Loucy (cell line): ENCODE results near the gene NOX5.

Experiments used
- H2AFZ ChIP-seq: fragments of 200-600 bp; sonication (generic); 2 replicates; pipeline ENCODE4 v1.6.0; 2016; ENCODE audit warnings: antibody characterized with exemption, mild to moderate bottlenecking, low read length, moderate library complexity
- H3F3A ChIP-seq: fragments of 200-600 bp; 2 replicates; pipeline ENCODE4 v1.6.0; 2016; ENCODE audit warnings: antibody characterized with exemption, low read depth, mild to moderate bottlenecking
- H3K27me3 ChIP-seq: fragments of 200-600 bp; sonication (generic); 2 replicates; pipeline ENCODE4 v1.6.1; 2014; ENCODE audit warnings: low read length, mild to moderate bottlenecking; ENCODE audit not compliant: insufficient read depth, poor library complexity, severe bottlenecking
- H3K36me3 ChIP-seq: fragments of 200-600 bp; sonication (generic); 2 replicates; pipeline ENCODE4 v1.6.1; 2016; ENCODE audit warnings: low read length; ENCODE audit not compliant: insufficient read depth
- H3K4me1 ChIP-seq: fragments of 200-600 bp; sonication (generic); 2 replicates; pipeline ENCODE4 v1.5.1; 2014; ENCODE audit warnings: low read length, mild to moderate bottlenecking; ENCODE audit not compliant: insufficient read depth, poor library complexity, severe bottlenecking
- H3K4me2 ChIP-seq: fragments of 200-600 bp; sonication (generic); 2 replicates; pipeline ENCODE4 v1.6.0; 2014; ENCODE audit warnings: antibody characterized with exemption, low read length, low read depth, mild to moderate bottlenecking; ENCODE audit not compliant: poor library complexity, severe bottlenecking
- H3K4me3 ChIP-seq: fragments of 200-600 bp; sonication (generic); 2 replicates; pipeline ENCODE4 v1.5.1; 2014; ENCODE audit warnings: low read length, mild to moderate bottlenecking, mixed read lengths; ENCODE audit not compliant: poor library complexity, severe bottlenecking
- H3K79me2 ChIP-seq: fragments of 200-600 bp; sonication (generic); 2 replicates; pipeline ENCODE4 v1.6.1; 2014; ENCODE audit warnings: low read length; ENCODE audit not compliant: insufficient read depth
- H3K9ac ChIP-seq: fragments of 200-600 bp; sonication (generic); 2 replicates; pipeline ENCODE4 v1.6.0; 2014; ENCODE audit warnings: mild to moderate bottlenecking, low read depth, low read length, moderate library complexity; ENCODE audit not compliant: poor library complexity, severe bottlenecking
- H3K9me2 ChIP-seq: fragments of 200-600 bp; sonication (generic); replicated peaks from 2 replicates; pipeline ENCODE4 v1.6.1; 2016; ENCODE audit warnings: low read depth, low read length, mixed read lengths
- H3K9me3 ChIP-seq: fragments of 200-600 bp; sonication (generic); 2 replicates; pipeline ENCODE4 v1.6.1; 2014; ENCODE audit warnings: mild to moderate bottlenecking, antibody characterized with exemption, low read length, low read depth; ENCODE audit not compliant: insufficient read depth
- H4K20me1 ChIP-seq: fragments of 200-600 bp; sonication (generic); 2 replicates; pipeline ENCODE4 v1.6.0; 2014; ENCODE audit warnings: antibody characterized with exemption, low read length, mild to moderate bottlenecking; ENCODE audit not compliant: insufficient read depth, poor library complexity, severe bottlenecking
- CTCF ChIP-seq: fragments of 200-600 bp; sonication (generic); conservative IDR thresholded peaks from 2 replicates; pipeline ENCODE4 v1.5.1; 2014; ENCODE audit warnings: mild to moderate bottlenecking, antibody characterized with exemption, low read length
- EZH2phosphoT487 ChIP-seq: fragments of 200-600 bp; IDR thresholded peaks from 2 replicates; pipeline ENCODE4 v1.6.1; 2018; ENCODE audit warnings: antibody characterized with exemption, mild to moderate bottlenecking, moderate library complexity, borderline replicate concordance

The NOX5 gene

GRCh38 chr15:69025320-69025719, 10.8 kb downstream of the NOX5 start:
- no peak overlapping the region for H3K4me2 ChIP-seq
- H3F3A ChIP-seq = no peaks in the 10 kb centered on the region

GRCh38 chr15:69026355-69026754, 11.9 kb downstream of the NOX5 start:
- H3K9me3 ChIP-seq = no peaks in the 10 kb centered on the region
- H3K4me2 ChIP-seq = no peak overlapping the region
- no peak overlapping the region for H2AFZ ChIP-seq
- H3K4me1 ChIP-seq = peaks cover 2% of the 10 kb centered on the region
- H3K9me2 ChIP-seq = no peaks in the 10 kb centered on the region
- TF ChIP-seq CTCF (no peak), EZH2phosphoT487 (no peak)
- H3F3A ChIP-seq = no peaks in the 10 kb centered on the region
- H3K4me3 ChIP-seq = no peak overlapping the region
- H3K36me3 ChIP-seq = no peaks in the 10 kb centered on the region
- no peaks in the 10 kb centered on the region for H3K79me2 ChIP-seq
- no peaks in the 10 kb centered on the region for H3K27me3 ChIP-seq
- H3K9ac ChIP-seq = no peak overlapping the region
- no peaks in the 10 kb centered on the region for H4K20me1 ChIP-seq

More at GRCh38 chr15:69025320-69025719, 10.8 kb downstream of the NOX5 start:
- Histone ChIP-seq H3K27me3 (no peaks in the 10 kb centered on the region), H3K9me2 (no peaks in the 10 kb centered on the region), H3K9ac (no peak overlapping the region), H3K79me2 (no peaks in the 10 kb centered on the region), H4K20me1 (no peaks in the 10 kb centered on the region), H3K36me3 (no peaks in the 10 kb centered on the region), H3K9me3 (no peaks in the 10 kb centered on the region), H3K4me3 (no peak overlapping the region), H2AFZ (no peak overlapping the region), H3K4me1 (no peaks in the 10 kb centered on the region)
- TF ChIP-seq EZH2phosphoT487 (no peak), CTCF (no peak)

- H3K4me3 ChIP-seq = no peak overlapping the region
- TF ChIP-seq EZH2phosphoT487 = no peak
- no peak for TF ChIP-seq CTCF
- H3K4me1 ChIP-seq = peaks cover 3% of the 10 kb centered on the region
- H3K9me3 ChIP-seq = no peaks in the 10 kb centered on the region
- no peak overlapping the region for H3K4me2 ChIP-seq
- H3K79me2 ChIP-seq = no peaks in the 10 kb centered on the region
- no peaks in the 10 kb centered on the region for H3F3A ChIP-seq
- no peaks in the 10 kb centered on the region for H3K36me3 ChIP-seq
- H2AFZ ChIP-seq = no peak overlapping the region
- no peaks in the 10 kb centered on the region for H4K20me1 ChIP-seq
- H3K9me2 ChIP-seq = no peaks in the 10 kb centered on the region
- no peak overlapping the region for H3K9ac ChIP-seq
- no peaks in the 10 kb centered on the region for H3K27me3 ChIP-seq
Observed at GRCh38 chr15:69027976-69028518, 13.6 kb downstream of the NOX5 start.
